Esophagus squamous epithelium (tissue), 4 donors: ENCODE measurements around the gene CFAP77.

ENCODE experiments used
- CTCF ChIP-seq, 6 experiments: fragments of 450-650 bp in 4 of 6; fragments of 200-600 bp in 2 of 6; sonication (generic) in 2 of 6; IDR thresholded peaks; one replicate each; pipeline ENCODE4 v1.5.1; 2016 to 2019; ENCODE audit warnings: antibody characterized with exemption in 6 of 6, mild to moderate bottlenecking in 4 of 6, moderate library complexity in 4 of 6
- POLR2A ChIP-seq, 4 donors: fragments of 450-650 bp; IDR thresholded peaks; one replicate each; pipeline ENCODE4 v1.6.1; 2017; ENCODE audit warnings: antibody characterized with exemption in 4 of 4, mild to moderate bottlenecking in 4 of 4, moderate library complexity in 3 of 4

- TF ChIP-seq CTCF (IDR thresholded peaks at IDR 0.05): no peak
- no peak for TF ChIP-seq POLR2A (IDR thresholded peaks at IDR 0.05)
Measured at GRCh38 chr9:132384376-132384775, 25.6 kb upstream of the CFAP77 start.
